IPS-11a (cell line): ENCODE results near the gene KIF22.
"Not testable (repeated sequence)": the region's sequence is repeated elsewhere in the genome, so short reads cannot be mapped to it uniquely, and the experiment has no call there.

Source experiments
- H3K4me3 ChIP-seq: one replicate; pipeline ENCODE4 v1.5.1; 2013; ENCODE audit warnings: low read depth, low read length, control low read depth

KIF22 gene

GRCh38 chr16:29813644-29814562, 23.4 kb downstream of the KIF22 start:
- H3K4me3 ChIP-seq: no peak overlapping the region

DNA sequence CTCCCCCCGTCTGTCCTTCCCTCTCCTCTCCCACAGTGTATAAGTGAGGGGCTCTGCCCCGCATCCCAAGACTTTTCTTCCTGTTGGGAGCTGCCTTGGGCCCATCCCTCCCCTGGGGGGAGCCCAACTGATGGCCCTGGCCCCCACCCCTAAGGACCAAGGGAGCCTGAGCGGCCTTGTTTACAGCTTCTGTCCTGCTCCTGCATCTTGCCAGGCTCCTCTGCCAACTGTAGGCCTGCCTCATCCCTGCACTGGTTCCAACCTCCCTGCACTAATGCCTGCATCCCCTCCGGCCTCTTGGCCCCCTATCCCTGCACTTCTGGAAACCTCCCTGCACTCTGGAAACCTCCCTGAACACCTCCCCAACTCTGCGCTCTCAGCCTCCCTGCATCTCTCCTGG, 24.0 kb downstream of the KIF22 start:
- H3K4me3 ChIP-seq: no peak overlapping the region

GRCh38 chr16:29815032-29815721, 24.6 kb downstream of the KIF22 start:
- H3K4me3 ChIP-seq: peak overlapping the region; percentile 84

GRCh38 chr16:29815793-29816693, 25.5 kb downstream of the KIF22 start, which contains the start of gene PAGR1:
TSS of gene PAGR1 (plus strand) at chr16:29816152. CDS start at chr16:29816526, 374 bp downstream.
- peak within 1 kb of the TSS; percentile 84 for H3K4me3 ChIP-seq

- H3K4me3 ChIP-seq: peak overlapping the region; percentile 84
These were observed 26.3 kb downstream of the KIF22 start for GRCh38 chr16:29816694-29817441.

- H3K4me3 ChIP-seq: no peak overlapping the region
These were observed 27.5 kb downstream of the KIF22 start for GRCh38 chr16:29818082-29818481.

DNA sequence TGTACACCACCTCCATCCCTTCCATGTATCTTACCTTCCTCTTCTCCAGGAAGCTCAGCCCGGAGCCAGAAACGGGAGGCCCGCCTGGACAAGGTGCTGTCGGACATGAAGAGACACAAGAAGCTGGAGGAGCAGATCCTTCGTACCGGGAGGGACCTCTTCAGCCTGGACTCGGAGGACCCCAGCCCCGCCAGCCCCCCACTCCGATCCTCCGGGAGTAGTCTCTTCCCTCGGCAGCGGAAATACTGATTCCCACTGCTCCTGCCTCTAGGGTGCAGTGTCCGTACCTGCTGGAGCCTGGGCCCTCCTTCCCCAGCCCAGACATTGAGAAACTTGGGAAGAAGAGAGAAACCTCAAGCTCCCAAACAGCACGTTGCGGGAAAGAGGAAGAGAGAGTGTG, 29.0 kb downstream of the KIF22 start:
- H3K4me3 ChIP-seq: no peak overlapping the region

DNA sequence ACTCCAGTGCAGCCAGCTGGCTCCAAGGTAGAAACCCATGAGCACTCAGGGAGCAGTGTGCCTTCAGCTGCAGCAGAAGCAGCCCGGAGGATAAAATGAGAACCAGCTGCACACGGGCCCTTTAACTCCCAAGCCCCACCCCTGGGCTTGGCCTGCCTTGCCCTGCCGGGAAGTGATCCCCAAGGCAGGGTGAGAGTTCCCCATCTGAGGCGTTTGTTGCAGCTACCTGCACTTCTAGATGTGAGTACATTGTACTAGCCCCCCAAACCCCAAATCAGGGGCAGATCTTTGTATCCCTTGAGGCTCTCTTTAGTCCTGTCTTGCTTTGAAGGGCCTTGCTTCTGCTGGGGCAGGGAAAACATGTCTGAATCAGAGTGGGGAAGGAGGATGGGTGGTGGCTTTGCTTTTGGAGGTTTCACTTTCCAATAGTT, 29.7 kb downstream of the KIF22 start, which contains the start of gene MVP:
TSS of gene MVP (plus strand) at position 192 of the 431 bp plus-strand sequence. CDS start 10,088 bp downstream, outside the sequence.
- no peak within 1 kb of the TSS for H3K4me3 ChIP-seq

DNA sequence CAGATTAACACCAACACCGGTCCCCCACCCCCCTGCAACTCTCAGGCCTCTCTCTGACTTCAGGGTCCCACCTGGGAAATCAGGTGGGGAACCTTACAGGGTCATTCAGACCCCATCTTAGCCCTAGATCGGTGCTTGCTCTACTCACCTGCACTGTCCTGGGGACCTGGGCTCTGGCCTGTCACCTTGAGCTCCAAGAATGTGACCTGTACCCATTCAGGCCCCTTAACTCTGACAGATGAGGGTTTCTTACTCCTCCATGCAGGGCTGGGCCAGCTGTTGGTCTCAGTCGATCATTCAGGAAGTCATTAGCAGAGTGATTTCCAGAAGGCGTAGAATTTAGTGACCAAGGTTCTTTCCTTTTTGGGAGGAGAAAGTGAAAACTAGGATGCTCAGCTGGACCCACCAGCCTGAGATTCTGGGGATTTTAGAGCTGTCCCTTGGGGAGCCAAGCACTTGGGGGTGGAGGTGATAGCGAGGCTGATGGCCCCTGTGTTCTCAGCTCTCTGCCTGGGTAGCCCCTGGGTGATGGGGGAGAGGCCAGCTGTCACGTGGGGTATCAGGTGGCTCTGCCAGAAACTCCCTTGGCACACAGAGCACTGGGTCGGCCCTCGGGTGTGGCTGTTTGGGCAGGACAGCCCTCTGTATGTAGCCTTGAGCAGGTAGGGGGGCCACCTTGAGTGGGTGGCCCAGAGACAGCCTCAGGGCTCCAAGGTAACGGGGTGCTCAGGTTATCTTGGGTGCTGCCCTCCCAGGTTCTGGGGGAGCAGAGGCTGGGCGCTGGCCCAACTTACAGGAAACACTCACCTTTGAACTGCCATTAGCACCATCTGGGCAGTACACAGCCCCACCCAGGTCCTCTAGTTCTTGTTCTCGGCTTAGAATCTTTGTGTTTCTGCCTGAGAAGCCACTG, 30.4 kb downstream of the KIF22 start:
- no peak overlapping the region for H3K4me3 ChIP-seq

DNA sequence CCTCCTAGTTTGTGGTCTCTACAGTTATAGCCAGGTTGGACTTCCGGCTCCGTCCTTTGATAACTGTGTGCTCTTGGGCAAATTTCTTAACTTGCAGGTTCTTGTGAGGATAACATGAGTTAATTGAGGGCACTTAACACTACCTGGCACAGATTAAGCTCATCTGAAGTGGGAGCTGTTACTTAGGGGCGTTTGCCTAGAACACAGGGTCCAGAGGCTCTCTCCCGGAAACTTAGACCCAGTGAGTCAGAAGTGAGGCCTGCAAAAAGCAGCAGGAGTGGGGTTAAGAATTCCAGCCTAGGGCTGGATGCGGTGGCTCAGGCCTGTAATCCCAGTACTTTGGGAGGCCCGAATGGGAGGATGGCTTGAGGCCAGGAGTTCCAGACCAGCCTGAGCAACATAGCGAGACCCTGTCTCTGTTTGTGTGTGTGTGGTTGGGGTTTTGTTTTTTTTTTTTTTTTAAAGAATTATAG, 31.1 kb downstream of the KIF22 start:
- H3K4me3 ChIP-seq: no peak overlapping the region

- H3K4me3 ChIP-seq: no peak overlapping the region
These were observed 34.1 kb downstream of the KIF22 start for GRCh38 chr16:29824589-29825144.

- no peak overlapping the region for H3K4me3 ChIP-seq
These were observed 34.8 kb downstream of the KIF22 start for GRCh38 chr16:29825145-29826044.

DNA sequence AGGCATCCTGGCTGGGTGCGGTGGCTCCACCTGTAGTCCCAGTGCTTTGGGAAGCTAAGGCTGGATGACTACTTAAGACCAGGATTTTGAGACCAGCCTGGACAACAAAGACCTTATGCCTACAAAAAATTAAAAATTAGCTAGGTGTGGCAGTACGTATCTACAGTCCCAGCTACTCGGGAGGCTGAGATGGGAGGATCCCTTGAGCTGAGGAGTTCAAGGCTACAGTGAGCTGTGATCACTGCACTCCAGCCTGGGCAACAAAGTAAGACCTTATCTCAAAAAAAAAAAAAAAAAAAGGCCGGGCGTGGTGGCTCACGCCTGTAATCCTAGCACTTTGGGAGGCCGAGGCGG, 35.8 kb downstream of the KIF22 start:
- no peak overlapping the region for H3K4me3 ChIP-seq

GRCh38 chr16:29830774-29831173, 40.2 kb downstream of the KIF22 start:
- no peak overlapping the region for H3K4me3 ChIP-seq

DNA sequence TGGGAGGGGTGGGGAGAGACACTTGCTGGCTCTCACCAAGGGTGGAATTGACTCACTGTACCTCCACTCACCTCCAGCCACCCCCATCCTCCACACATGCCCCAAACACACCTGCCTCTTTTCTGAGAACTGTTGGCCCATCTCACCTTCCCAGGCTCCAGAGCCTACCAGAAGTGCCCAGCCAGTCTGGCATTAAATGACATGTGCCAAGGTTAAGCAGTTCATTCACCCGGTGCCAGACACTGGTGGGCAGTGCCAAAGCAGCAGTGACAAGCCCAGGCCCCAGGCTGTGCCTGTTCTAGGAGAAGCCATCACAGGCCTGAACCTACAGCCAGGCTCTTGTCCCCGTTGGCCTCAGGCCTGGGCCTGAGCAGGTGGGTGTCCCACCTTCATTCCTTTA, 40.9 kb downstream of the KIF22 start:
- H3K4me3 ChIP-seq: no peak overlapping the region

- not testable (repeated sequence) for H3K4me3 ChIP-seq
These were observed 42.7 kb downstream of the KIF22 start for GRCh38 chr16:29833219-29833618.

GRCh38 chr16:29834079-29834478, 43.5 kb downstream of the KIF22 start:
- H3K4me3 ChIP-seq: no peak overlapping the region

GRCh38 chr16:29835926-29836325, 45.4 kb downstream of the KIF22 start:
- no peak overlapping the region for H3K4me3 ChIP-seq
